WTC11 (cell line): ENCODE results near the gene FSTL4. TPM values are rescaled to one million over a fixed set of nuclear protein-coding genes. Genes with fewer than 3 reads are reported as not detected.

Experiments used
- ATAC-seq: fragments of 200-7000 bp; cut with Tn5 transposase; 2 replicates; pipeline ENCODE4 v1.10.0; 2021; ENCODE audit warnings: mild to moderate bottlenecking, moderate library complexity
- CTCF ChIA-PET: fragments of 300-600 bp; sonication (Branson Sonifier 250); formaldehyde crosslinking; loops from one replicate; lab custom pipeline; 2021; ENCODE audit warnings: antibody characterized with exemption; lab: Charles Lee
- POLR2A ChIA-PET: fragments of 350-600 bp; sonication (Branson Sonifier 250); formaldehyde crosslinking; loops from one replicate; lab custom pipeline; 2021; ENCODE audit warnings: antibody characterized with exemption; lab: Charles Lee
- DNase-seq: peaks from one replicate; pipeline ENCODE4 v3.0.0; 2021; ENCODE audit warnings: low spot score
- H3K27ac Mint-ChIP-seq: 2 replicates; pipeline ENCODE4 v1.8.0; 2021; ENCODE audit warnings: mixed read lengths
- H3K27me3 Mint-ChIP-seq: 2 replicates; pipeline ENCODE4 v1.8.0; 2021; ENCODE audit warnings: low read depth, mild to moderate bottlenecking, moderate library complexity, mixed read lengths
- H3K36me3 Mint-ChIP-seq: 2 replicates; pipeline ENCODE4 v1.8.0; 2021; ENCODE audit warnings: mixed read lengths
- H3K4me1 Mint-ChIP-seq: 2 replicates; pipeline ENCODE4 v1.8.0; 2022; ENCODE audit warnings: mixed read lengths
- H3K4me3 Mint-ChIP-seq: 2 replicates; pipeline ENCODE4 v1.8.0; 2021; ENCODE audit warnings: mild to moderate bottlenecking, moderate library complexity, mixed read lengths
- H3K9me3 Mint-ChIP-seq: 2 replicates; pipeline ENCODE4 v1.8.0; 2021; ENCODE audit warnings: mixed read lengths
- CBFB ChIP-seq: sonication (generic); formaldehyde crosslinking; IDR thresholded peaks from 2 replicates; pipeline ENCODE4 v1.8.1; 2022; ENCODE audit warnings: mild to moderate bottlenecking, low read depth, missing genetic modification reagents
- EMX1 ChIP-seq: fragments of 250-450 bp; sonication (Bioruptor Pico); IDR thresholded peaks from 2 replicates; pipeline ENCODE4 v1.8.0; 2021; ENCODE audit warnings: mild to moderate bottlenecking
- ESRRA ChIP-seq: sonication (generic); formaldehyde crosslinking; IDR thresholded peaks from 2 replicates; pipeline ENCODE4 v1.8.1; 2022; ENCODE audit warnings: mild to moderate bottlenecking, missing genetic modification reagents, borderline replicate concordance
- FOXP1 ChIP-seq: sonication (generic); formaldehyde crosslinking; IDR thresholded peaks from 2 replicates; pipeline ENCODE4 v1.8.0; 2022; ENCODE audit warnings: missing genetic modification reagents, mild to moderate bottlenecking, moderate library complexity, borderline replicate concordance
- GABPB1 ChIP-seq: sonication (generic); formaldehyde crosslinking; IDR thresholded peaks from 2 replicates; pipeline ENCODE4 v1.8.1; 2023; ENCODE audit warnings: mild to moderate bottlenecking, missing genetic modification reagents
- JUN ChIP-seq: sonication (generic); formaldehyde crosslinking; IDR thresholded peaks from 2 replicates; pipeline ENCODE4 v1.8.0; 2023; ENCODE audit warnings: mild to moderate bottlenecking, missing genetic modification reagents
- MYBL2 ChIP-seq: sonication (generic); formaldehyde crosslinking; IDR thresholded peaks from 2 replicates; pipeline ENCODE4 v1.8.1; 2023; ENCODE audit warnings: mild to moderate bottlenecking, moderate library complexity, missing genetic modification reagents
- NFATC4 ChIP-seq: fragments of 250-450 bp; sonication (Bioruptor Pico); IDR thresholded peaks from 2 replicates; pipeline ENCODE4 v1.9.0; 2021; ENCODE audit warnings: mild to moderate bottlenecking
- NR1H2 ChIP-seq: sonication (generic); formaldehyde crosslinking; IDR thresholded peaks from 2 replicates; pipeline ENCODE4 v1.9.0; 2021; ENCODE audit warnings: mild to moderate bottlenecking, moderate library complexity, missing genetic modification reagents
- NR2C2 ChIP-seq: sonication (generic); formaldehyde crosslinking; IDR thresholded peaks from 2 replicates; pipeline ENCODE4 v1.8.0; 2022; ENCODE audit warnings: mild to moderate bottlenecking, missing genetic modification reagents
- NR3C1 ChIP-seq: sonication (generic); formaldehyde crosslinking; conservative IDR thresholded peaks from 2 replicates; pipeline ENCODE4 v1.8.1; 2023; ENCODE audit warnings: low read depth, mild to moderate bottlenecking, missing genetic modification reagents
- OVOL2 ChIP-seq: fragments of 250-450 bp; sonication (Bioruptor Pico); IDR thresholded peaks from 2 replicates; pipeline ENCODE4 v1.9.0; 2021; ENCODE audit warnings: mild to moderate bottlenecking, borderline replicate concordance
- total RNA-seq: library from RNA; stranded (reverse); gene quantifications from 3 replicates; pipeline ENCODE4 v1.2.3, GENCODE V29; 2021
- TF ChIP-seq, protein P1 (sequence below): fragments of 250-450 bp; sonication (Bioruptor Pico); IDR thresholded peaks from 2 replicates; pipeline ENCODE4 v1.9.0; 2021; ENCODE audit warnings: mild to moderate bottlenecking, borderline replicate concordance
- TF ChIP-seq, protein P2 (sequence below): fragments of 250-450 bp; sonication (Bioruptor Pico); IDR thresholded peaks from 2 replicates; pipeline ENCODE4 v2.1.2; 2022; ENCODE audit warnings: mild to moderate bottlenecking, moderate library complexity
- TF ChIP-seq, protein P3 (sequence below): sonication (generic); formaldehyde crosslinking; IDR thresholded peaks from 2 replicates; pipeline ENCODE4 v1.8.1; 2022; ENCODE audit warnings: low read depth, mild to moderate bottlenecking, moderate library complexity, missing genetic modification reagents, borderline replicate concordance
- TF ChIP-seq, protein P4 (sequence below): sonication (generic); formaldehyde crosslinking; conservative IDR thresholded peaks from 2 replicates; pipeline ENCODE4 v1.8.1; 2023; ENCODE audit warnings: mild to moderate bottlenecking, low read depth, missing genetic modification reagents, moderate library complexity
- TF ChIP-seq, protein P5 (sequence below): sonication (generic); formaldehyde crosslinking; IDR thresholded peaks from 2 replicates; pipeline ENCODE4 v1.8.0; 2023; ENCODE audit warnings: mild to moderate bottlenecking, missing genetic modification reagents
- TF ChIP-seq, protein P6 (sequence below): fragments of 250-450 bp; sonication (Bioruptor Pico); IDR thresholded peaks from 2 replicates; pipeline ENCODE4 v1.9.0; 2021; ENCODE audit warnings: moderate library complexity, mild to moderate bottlenecking, inconsistent platforms, borderline replicate concordance
- TF ChIP-seq, protein P7 (sequence below): sonication (generic); formaldehyde crosslinking; IDR thresholded peaks from 2 replicates; pipeline ENCODE4 v1.8.0; 2023; ENCODE audit warnings: missing genetic modification reagents, mild to moderate bottlenecking, borderline replicate concordance
- TF ChIP-seq, protein P8 (sequence below): fragments of 250-450 bp; sonication (Bioruptor Pico); IDR thresholded peaks from 2 replicates; pipeline ENCODE4 v1.9.0; 2021; ENCODE audit warnings: mild to moderate bottlenecking

Gene FSTL4
- total RNA-seq, 1 experiment from 2014 or later, result 6.1 TPM

DNA sequence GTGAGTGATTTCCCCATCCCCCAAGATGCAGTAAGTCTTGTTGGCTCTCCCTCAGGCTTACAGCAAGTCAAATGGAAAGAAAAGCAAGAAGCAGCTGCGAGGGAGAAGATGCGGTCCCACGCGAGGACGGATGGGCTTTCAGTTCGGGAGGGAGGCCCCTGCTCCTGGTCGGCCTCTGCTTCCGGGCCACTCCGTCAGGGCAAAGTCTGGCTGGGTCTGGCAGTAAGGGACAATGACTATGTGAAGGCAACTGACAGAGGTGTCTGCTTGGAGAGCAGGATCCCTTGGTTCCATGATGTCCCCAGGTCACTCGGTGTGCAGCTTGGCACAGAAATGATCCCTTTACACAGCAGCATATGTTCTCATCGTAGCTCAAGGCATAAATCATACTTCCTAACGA, 413.8 kb downstream of the FSTL4 start:
- no peaks in the 10 kb centered on the region for H3K27me3 Mint-ChIP-seq
- no peak overlapping the region for H3K4me3 Mint-ChIP-seq
- CTCF ChIA-PET, result interaction anchor here (1.3 kb wide), 1 partner anchor 49 kb away, joined by 3 read pairs; no protein-coding TSS in a partner anchor

More for the DNA sequence above, 413.8 kb downstream of the FSTL4 start:
- ATAC-seq, result no peak
- no peak for DNase-seq
- H3K9me3 Mint-ChIP-seq, result 0 out of 2 replicates have a peak, but pooled peaks cover 4% of the 10 kb centered on the region
- peaks cover 23% of the 10 kb centered on the region for H3K4me1 Mint-ChIP-seq
- no peaks in the 10 kb centered on the region for H3K36me3 Mint-ChIP-seq
- TF ChIP-seq NR3C1 (CRISPR knock-in tag) (no peak), OVOL2 (CRISPR knock-in tag) (no peak), JUN (no peak), MYBL2 (no peak), EMX1 (CRISPR knock-in tag) (no peak), CBFB (CRISPR knock-in tag) (no peak), NR2C2 (CRISPR knock-in tag) (no peak), GABPB1 (CRISPR knock-in tag) (no peak), ESRRA (CRISPR knock-in tag) (no peak), NFATC4 (CRISPR knock-in tag) (no peak), NR1H2 (CRISPR knock-in tag) (no peak), FOXP1 (no peak)
- TF ChIP-seq, protein P1, sequence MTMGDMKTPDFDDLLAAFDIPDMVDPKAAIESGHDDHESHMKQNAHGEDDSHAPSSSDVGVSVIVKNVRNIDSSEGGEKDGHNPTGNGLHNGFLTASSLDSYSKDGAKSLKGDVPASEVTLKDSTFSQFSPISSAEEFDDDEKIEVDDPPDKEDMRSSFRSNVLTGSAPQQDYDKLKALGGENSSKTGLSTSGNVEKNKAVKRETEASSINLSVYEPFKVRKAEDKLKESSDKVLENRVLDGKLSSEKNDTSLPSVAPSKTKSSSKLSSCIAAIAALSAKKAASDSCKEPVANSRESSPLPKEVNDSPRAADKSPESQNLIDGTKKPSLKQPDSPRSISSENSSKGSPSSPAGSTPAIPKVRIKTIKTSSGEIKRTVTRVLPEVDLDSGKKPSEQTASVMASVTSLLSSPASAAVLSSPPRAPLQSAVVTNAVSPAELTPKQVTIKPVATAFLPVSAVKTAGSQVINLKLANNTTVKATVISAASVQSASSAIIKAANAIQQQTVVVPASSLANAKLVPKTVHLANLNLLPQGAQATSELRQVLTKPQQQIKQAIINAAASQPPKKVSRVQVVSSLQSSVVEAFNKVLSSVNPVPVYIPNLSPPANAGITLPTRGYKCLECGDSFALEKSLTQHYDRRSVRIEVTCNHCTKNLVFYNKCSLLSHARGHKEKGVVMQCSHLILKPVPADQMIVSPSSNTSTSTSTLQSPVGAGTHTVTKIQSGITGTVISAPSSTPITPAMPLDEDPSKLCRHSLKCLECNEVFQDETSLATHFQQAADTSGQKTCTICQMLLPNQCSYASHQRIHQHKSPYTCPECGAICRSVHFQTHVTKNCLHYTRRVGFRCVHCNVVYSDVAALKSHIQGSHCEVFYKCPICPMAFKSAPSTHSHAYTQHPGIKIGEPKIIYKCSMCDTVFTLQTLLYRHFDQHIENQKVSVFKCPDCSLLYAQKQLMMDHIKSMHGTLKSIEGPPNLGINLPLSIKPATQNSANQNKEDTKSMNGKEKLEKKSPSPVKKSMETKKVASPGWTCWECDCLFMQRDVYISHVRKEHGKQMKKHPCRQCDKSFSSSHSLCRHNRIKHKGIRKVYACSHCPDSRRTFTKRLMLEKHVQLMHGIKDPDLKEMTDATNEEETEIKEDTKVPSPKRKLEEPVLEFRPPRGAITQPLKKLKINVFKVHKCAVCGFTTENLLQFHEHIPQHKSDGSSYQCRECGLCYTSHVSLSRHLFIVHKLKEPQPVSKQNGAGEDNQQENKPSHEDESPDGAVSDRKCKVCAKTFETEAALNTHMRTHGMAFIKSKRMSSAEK (CRISPR knock-in tag), result no peak
- TF ChIP-seq, protein P2, sequence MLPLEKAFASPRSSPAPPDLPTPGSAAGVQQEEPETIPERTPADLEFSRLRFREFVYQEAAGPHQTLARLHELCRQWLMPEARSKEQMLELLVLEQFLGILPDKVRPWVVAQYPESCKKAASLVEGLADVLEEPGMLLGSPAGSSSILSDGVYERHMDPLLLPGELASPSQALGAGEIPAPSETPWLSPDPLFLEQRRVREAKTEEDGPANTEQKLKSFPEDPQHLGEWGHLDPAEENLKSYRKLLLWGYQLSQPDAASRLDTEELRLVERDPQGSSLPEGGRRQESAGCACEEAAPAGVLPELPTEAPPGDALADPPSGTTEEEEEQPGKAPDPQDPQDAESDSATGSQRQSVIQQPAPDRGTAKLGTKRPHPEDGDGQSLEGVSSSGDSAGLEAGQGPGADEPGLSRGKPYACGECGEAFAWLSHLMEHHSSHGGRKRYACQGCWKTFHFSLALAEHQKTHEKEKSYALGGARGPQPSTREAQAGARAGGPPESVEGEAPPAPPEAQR (CRISPR knock-in tag), result no peak
- TF ChIP-seq, protein P3, sequence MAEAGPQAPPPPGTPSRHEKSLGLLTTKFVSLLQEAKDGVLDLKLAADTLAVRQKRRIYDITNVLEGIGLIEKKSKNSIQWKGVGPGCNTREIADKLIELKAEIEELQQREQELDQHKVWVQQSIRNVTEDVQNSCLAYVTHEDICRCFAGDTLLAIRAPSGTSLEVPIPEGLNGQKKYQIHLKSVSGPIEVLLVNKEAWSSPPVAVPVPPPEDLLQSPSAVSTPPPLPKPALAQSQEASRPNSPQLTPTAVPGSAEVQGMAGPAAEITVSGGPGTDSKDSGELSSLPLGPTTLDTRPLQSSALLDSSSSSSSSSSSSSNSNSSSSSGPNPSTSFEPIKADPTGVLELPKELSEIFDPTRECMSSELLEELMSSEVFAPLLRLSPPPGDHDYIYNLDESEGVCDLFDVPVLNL (CRISPR knock-in tag), result no peak
- TF ChIP-seq, protein P4, sequence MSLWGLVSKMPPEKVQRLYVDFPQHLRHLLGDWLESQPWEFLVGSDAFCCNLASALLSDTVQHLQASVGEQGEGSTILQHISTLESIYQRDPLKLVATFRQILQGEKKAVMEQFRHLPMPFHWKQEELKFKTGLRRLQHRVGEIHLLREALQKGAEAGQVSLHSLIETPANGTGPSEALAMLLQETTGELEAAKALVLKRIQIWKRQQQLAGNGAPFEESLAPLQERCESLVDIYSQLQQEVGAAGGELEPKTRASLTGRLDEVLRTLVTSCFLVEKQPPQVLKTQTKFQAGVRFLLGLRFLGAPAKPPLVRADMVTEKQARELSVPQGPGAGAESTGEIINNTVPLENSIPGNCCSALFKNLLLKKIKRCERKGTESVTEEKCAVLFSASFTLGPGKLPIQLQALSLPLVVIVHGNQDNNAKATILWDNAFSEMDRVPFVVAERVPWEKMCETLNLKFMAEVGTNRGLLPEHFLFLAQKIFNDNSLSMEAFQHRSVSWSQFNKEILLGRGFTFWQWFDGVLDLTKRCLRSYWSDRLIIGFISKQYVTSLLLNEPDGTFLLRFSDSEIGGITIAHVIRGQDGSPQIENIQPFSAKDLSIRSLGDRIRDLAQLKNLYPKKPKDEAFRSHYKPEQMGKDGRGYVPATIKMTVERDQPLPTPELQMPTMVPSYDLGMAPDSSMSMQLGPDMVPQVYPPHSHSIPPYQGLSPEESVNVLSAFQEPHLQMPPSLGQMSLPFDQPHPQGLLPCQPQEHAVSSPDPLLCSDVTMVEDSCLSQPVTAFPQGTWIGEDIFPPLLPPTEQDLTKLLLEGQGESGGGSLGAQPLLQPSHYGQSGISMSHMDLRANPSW (CRISPR knock-in tag), result no peak
- TF ChIP-seq, protein P5, sequence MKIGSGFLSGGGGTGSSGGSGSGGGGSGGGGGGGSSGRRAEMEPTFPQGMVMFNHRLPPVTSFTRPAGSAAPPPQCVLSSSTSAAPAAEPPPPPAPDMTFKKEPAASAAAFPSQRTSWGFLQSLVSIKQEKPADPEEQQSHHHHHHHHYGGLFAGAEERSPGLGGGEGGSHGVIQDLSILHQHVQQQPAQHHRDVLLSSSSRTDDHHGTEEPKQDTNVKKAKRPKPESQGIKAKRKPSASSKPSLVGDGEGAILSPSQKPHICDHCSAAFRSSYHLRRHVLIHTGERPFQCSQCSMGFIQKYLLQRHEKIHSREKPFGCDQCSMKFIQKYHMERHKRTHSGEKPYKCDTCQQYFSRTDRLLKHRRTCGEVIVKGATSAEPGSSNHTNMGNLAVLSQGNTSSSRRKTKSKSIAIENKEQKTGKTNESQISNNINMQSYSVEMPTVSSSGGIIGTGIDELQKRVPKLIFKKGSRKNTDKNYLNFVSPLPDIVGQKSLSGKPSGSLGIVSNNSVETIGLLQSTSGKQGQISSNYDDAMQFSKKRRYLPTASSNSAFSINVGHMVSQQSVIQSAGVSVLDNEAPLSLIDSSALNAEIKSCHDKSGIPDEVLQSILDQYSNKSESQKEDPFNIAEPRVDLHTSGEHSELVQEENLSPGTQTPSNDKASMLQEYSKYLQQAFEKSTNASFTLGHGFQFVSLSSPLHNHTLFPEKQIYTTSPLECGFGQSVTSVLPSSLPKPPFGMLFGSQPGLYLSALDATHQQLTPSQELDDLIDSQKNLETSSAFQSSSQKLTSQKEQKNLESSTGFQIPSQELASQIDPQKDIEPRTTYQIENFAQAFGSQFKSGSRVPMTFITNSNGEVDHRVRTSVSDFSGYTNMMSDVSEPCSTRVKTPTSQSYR, result no peak
- TF ChIP-seq, protein P6, sequence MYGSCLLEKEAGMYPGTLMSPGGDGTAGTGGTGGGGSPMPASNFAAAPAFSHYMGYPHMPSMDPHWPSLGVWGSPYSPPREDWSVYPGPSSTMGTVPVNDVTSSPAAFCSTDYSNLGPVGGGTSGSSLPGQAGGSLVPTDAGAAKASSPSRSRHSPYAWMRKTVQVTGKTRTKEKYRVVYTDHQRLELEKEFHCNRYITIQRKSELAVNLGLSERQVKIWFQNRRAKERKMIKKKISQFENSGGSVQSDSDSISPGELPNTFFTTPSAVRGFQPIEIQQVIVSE (CRISPR knock-in tag), result no peak
- TF ChIP-seq, protein P7, sequence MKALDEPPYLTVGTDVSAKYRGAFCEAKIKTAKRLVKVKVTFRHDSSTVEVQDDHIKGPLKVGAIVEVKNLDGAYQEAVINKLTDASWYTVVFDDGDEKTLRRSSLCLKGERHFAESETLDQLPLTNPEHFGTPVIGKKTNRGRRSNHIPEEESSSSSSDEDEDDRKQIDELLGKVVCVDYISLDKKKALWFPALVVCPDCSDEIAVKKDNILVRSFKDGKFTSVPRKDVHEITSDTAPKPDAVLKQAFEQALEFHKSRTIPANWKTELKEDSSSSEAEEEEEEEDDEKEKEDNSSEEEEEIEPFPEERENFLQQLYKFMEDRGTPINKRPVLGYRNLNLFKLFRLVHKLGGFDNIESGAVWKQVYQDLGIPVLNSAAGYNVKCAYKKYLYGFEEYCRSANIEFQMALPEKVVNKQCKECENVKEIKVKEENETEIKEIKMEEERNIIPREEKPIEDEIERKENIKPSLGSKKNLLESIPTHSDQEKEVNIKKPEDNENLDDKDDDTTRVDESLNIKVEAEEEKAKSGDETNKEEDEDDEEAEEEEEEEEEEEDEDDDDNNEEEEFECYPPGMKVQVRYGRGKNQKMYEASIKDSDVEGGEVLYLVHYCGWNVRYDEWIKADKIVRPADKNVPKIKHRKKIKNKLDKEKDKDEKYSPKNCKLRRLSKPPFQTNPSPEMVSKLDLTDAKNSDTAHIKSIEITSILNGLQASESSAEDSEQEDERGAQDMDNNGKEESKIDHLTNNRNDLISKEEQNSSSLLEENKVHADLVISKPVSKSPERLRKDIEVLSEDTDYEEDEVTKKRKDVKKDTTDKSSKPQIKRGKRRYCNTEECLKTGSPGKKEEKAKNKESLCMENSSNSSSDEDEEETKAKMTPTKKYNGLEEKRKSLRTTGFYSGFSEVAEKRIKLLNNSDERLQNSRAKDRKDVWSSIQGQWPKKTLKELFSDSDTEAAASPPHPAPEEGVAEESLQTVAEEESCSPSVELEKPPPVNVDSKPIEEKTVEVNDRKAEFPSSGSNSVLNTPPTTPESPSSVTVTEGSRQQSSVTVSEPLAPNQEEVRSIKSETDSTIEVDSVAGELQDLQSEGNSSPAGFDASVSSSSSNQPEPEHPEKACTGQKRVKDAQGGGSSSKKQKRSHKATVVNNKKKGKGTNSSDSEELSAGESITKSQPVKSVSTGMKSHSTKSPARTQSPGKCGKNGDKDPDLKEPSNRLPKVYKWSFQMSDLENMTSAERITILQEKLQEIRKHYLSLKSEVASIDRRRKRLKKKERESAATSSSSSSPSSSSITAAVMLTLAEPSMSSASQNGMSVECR (CRISPR knock-in tag), result no peak
- TF ChIP-seq, protein P8, sequence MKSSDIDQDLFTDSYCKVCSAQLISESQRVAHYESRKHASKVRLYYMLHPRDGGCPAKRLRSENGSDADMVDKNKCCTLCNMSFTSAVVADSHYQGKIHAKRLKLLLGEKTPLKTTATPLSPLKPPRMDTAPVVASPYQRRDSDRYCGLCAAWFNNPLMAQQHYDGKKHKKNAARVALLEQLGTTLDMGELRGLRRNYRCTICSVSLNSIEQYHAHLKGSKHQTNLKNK (CRISPR knock-in tag), result no peak
- POLR2A ChIA-PET, result no interaction called here
- H3K27ac Mint-ChIP-seq, result no peak overlapping the region
